ENCODE data around the gene MYO1E.

- TF ChIP-seq POLR2A (IDR thresholded peaks at IDR 0.05) (no peak), EP300 (IDR thresholded peaks at IDR 0.05) (no peak), POLR2AphosphoS5 (IDR thresholded peaks at IDR 0.05) (no peak)
- TF ChIP-seq, protein P1, sequence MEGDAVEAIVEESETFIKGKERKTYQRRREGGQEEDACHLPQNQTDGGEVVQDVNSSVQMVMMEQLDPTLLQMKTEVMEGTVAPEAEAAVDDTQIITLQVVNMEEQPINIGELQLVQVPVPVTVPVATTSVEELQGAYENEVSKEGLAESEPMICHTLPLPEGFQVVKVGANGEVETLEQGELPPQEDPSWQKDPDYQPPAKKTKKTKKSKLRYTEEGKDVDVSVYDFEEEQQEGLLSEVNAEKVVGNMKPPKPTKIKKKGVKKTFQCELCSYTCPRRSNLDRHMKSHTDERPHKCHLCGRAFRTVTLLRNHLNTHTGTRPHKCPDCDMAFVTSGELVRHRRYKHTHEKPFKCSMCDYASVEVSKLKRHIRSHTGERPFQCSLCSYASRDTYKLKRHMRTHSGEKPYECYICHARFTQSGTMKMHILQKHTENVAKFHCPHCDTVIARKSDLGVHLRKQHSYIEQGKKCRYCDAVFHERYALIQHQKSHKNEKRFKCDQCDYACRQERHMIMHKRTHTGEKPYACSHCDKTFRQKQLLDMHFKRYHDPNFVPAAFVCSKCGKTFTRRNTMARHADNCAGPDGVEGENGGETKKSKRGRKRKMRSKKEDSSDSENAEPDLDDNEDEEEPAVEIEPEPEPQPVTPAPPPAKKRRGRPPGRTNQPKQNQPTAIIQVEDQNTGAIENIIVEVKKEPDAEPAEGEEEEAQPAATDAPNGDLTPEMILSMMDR (IDR thresholded peaks at IDR 0.05): no peak
Observed at GRCh38 chr15:59346951-59347350, 25.7 kb downstream of the MYO1E start.

Measured in sigmoid colon (tissue), 4 donors.